Thyroid gland (tissue), 4 donors: Measurements from ENCODE around the gene MAP1B. TPM values are rescaled to one million over a fixed set of nuclear protein-coding genes. Genes with fewer than 3 reads are reported as not detected.
A peak's percentile ranks its signal among the peaks of the same experiment; 100 is the strongest.

Experiments
- DNase-seq, 2 donors: peaks; one replicate each; pipeline ENCODE4 v3.0.0-alpha.2; 2019
- H3K27ac ChIP-seq, 3 donors: fragments of 200-600 bp; sonication (generic); 1 replicate in 2 of 3; 2 replicates in 1 of 3; pipeline ENCODE4 v1.5.1; 2016 to 2019; ENCODE audit warnings: mild to moderate bottlenecking in 1 of 3, moderate library complexity in 1 of 3
- H3K27me3 ChIP-seq: fragments of 200-600 bp; sonication (generic); one replicate; pipeline ENCODE4 v1.5.1; 2019
- H3K36me3 ChIP-seq, 2 donors: fragments of 200-600 bp; sonication (generic); one replicate each; pipeline ENCODE4 v1.5.1; 2016 to 2019
- H3K4me1 ChIP-seq, 2 donors: fragments of 200-600 bp; sonication (generic); one replicate each; pipeline ENCODE4 v1.5.1; 2017 to 2019
- H3K4me3 ChIP-seq, 3 donors: fragments of 200-600 bp; sonication (generic); replicated peaks in 1 of 3; 1 replicate in 2 of 3; 2 replicates in 1 of 3; pipeline ENCODE4 v1.5.1; 2016; ENCODE audit warnings: mild to moderate bottlenecking in 1 of 3
- H3K9me3 ChIP-seq: fragments of 200-600 bp; sonication (generic); one replicate; pipeline ENCODE4 v1.5.1; 2017
- CTCF ChIP-seq, 6 experiments: fragments of 200-600 bp in 3 of 6; fragments of 450-650 bp in 3 of 6; sonication (generic) in 3 of 6; IDR thresholded peaks; one replicate each; pipeline ENCODE4 v1.5.1; 2016 to 2019; ENCODE audit warnings: antibody characterized with exemption in 6 of 6, mild to moderate bottlenecking in 2 of 6, inconsistent platforms in 1 of 6, moderate library complexity in 1 of 6
- POLR2A ChIP-seq, 2 donors: fragments of 450-650 bp; IDR thresholded peaks; one replicate each; pipeline ENCODE4 v1.6.1; 2017; ENCODE audit warnings: antibody characterized with exemption in 2 of 2, mild to moderate bottlenecking in 2 of 2, moderate library complexity in 1 of 2
- WGBS, 2 donors: methylation state at CpG; one replicate each; pipeline ENCODE4 v1.1.5; 2017; 5-methylcytosine and 5-hydroxymethylcytosine counted together
- intact Hi-C: fragments of 100-400 bp; cut with DNase I; formaldehyde crosslinking; loops from one replicate; pipeline ENCODE4 v1.15.1; 2023
- total RNA-seq, 4 donors: library from RNA; depleted of rRNA; stranded (reverse); fragments of >200 nt; gene quantifications; one replicate each; pipeline ENCODE4 v1.2.3, GENCODE V29; 2016

Gene MAP1B
- total RNA-seq, 4 donors from 2014 or later = 40.3 to 94.9 (median 56.3) TPM

DNA sequence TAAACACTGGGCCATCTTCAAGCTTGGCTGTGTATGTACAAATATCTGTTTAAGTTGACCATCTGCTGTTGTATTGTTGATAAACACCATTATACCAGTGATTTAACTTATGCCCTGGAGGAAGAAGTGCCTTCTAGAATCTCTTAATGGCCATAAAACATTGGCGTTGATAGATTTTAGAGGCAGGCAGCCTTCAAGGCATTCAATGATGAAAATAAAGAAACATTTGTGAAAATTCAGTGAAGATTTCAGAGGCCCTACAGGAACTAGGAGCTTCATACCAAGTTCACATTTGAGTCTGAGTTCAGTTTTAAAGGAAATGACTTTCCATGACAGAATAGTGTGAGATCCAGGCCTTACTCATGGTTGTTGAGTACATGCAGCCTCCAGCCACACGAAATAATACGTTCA is 52.2 kb downstream of the MAP1B start:
- 97 to 98% methylated on average over 3 of the region's 3 CpGs for WGBS, 2 donors
- Histone ChIP-seq H3K27me3 (no peaks in the 10 kb centered on the region), H3K36me3 (no peaks in the 10 kb centered on the region), H3K27ac (no peak overlapping the region), H3K9me3 (no peaks in the 10 kb centered on the region), H3K4me1 (no peaks in the 10 kb centered on the region), H3K4me3 (no peak overlapping the region)
- DNase-seq = no peak
- intact Hi-C loops = no loop called here
- no peak for TF ChIP-seq POLR2A (IDR thresholded peaks at IDR 0.05)
- no peak for TF ChIP-seq CTCF (IDR thresholded peaks at IDR 0.05)

DNA sequence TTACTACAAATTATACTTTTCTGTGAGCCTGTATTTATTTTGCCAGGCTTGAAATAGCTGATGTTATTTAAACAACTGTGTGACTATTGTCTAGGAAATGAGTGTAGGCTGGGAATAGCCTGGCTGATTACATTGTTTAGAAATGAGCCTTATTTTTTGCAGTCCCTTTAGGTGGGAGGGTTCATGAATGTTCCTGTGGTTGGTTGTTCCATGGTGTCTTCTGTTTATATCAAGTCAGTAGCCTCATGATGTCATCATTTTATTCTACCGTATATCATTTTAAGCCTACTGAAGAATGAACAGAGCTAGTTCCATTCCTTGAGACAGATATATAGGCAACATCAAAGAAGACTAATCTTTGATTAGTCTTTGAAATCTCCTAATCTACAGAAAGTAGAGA is 53.1 kb downstream of the MAP1B start:
- no peaks in the 10 kb centered on the region for H3K4me1 ChIP-seq
- intact Hi-C loops = no loop called here
- DNase-seq = no peak
- no peaks in the 10 kb centered on the region for H3K9me3 ChIP-seq
- 87% methylated on average over 1 of the region's 1 CpG for WGBS, 2 donors
- H3K27me3 ChIP-seq = no peaks in the 10 kb centered on the region
- H3K4me3 ChIP-seq = no peak overlapping the region
- TF ChIP-seq POLR2A (IDR thresholded peaks at IDR 0.05) (no peak), CTCF (IDR thresholded peaks at IDR 0.05) (no peak)
- peak overlapping the region in 1 of 3 donors; percentile 16 for H3K27ac ChIP-seq
- no peaks in the 10 kb centered on the region for H3K36me3 ChIP-seq

DNA sequence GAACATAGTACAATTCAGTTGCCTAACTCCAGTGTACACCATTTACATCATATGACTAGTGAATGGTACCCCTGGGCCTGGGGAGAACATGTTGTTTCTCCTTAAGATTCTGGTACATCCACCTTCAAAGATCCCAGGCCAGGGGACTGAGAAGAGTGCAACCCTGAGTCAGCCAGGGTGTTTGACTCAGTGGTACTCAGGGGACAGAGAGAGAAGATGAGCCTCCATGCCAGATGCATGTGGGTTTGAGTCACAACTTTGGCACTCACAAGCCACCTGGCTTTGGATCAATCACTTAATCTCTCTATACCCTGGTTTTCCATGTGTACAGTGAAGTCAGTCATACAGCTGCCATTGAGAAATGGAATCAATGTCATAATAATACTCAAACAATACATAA is 53.7 kb downstream of the MAP1B start:
- Histone ChIP-seq H3K36me3 (no peaks in the 10 kb centered on the region), H3K27me3 (no peaks in the 10 kb centered on the region), H3K4me1 (no peaks in the 10 kb centered on the region), H3K9me3 (no peaks in the 10 kb centered on the region), H3K4me3 (no peak overlapping the region), H3K27ac (peak overlapping the region in 1 of 3 donors; percentile 16)
- TF ChIP-seq POLR2A (IDR thresholded peaks at IDR 0.05) (no peak), CTCF (IDR thresholded peaks at IDR 0.05) (no peak)
- intact Hi-C loops = no loop called here
- DNase-seq = no peak

DNA sequence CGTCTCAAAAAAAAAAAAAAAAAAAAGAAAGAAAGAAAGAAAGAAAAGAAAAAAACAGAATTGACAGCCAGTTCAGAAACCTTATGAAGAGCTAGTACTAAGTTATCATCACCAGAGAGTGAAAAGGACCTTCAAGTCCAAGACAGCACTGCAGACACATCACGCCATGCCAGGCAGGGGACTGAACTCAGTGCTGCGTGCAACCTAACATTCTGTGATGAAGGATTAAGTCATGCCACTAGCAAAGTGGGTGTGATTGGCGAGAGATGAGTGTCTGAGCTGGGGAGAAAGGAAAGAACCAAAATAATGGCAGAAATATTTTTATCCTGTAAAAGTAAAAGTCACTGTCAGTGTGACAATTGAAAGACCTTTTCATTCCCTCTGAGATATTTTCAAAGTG is 54.7 kb downstream of the MAP1B start:
- H3K36me3 ChIP-seq = no peaks in the 10 kb centered on the region
- H3K4me1 ChIP-seq = no peaks in the 10 kb centered on the region
- H3K9me3 ChIP-seq = no peaks in the 10 kb centered on the region
- intact Hi-C loops = no loop called here
- no peak for DNase-seq
- H3K27ac ChIP-seq = no peak overlapping the region
- WGBS, 2 donors = 93 to 95% methylated on average over 4 of the region's 4 CpGs
- TF ChIP-seq POLR2A (IDR thresholded peaks at IDR 0.05) (no peak), CTCF (IDR thresholded peaks at IDR 0.05) (no peak)
- no peak overlapping the region for H3K4me3 ChIP-seq
- H3K27me3 ChIP-seq = no peaks in the 10 kb centered on the region

- WGBS, 2 donors = 89 to 98% methylated on average over 2 of the region's 2 CpGs
- no peaks in the 10 kb centered on the region for H3K9me3 ChIP-seq
- H3K4me1 ChIP-seq = peaks cover 0 to 5% of the 10 kb centered on the region in 2 donors
- intact Hi-C loops = no loop called here
- TF ChIP-seq POLR2A (IDR thresholded peaks at IDR 0.05) (no peak), CTCF (IDR thresholded peaks at IDR 0.05) (no peak)
- DNase-seq = no peak
- no peaks in the 10 kb centered on the region for H3K36me3 ChIP-seq
- H3K27ac ChIP-seq = no peak overlapping the region
- no peaks in the 10 kb centered on the region for H3K27me3 ChIP-seq
- no peak overlapping the region for H3K4me3 ChIP-seq
These were observed 56.2 kb downstream of the MAP1B start for GRCh38 chr5:72163349-72163983.
